GM12878 (cell line): ENCODE data around the gene HMGN4. TPM values are rescaled to one million over a fixed set of nuclear protein-coding genes. Genes with fewer than 3 reads are reported as not detected.
A peak's percentile ranks its signal among the peaks of the same experiment; 100 is the strongest.

Experiments used
- ASH2L ChIP-seq: fragments of 300-600, 200-600 bp; sonication (generic); IDR thresholded peaks from 2 replicates; pipeline ENCODE4 v1.6.1; 2017; ENCODE audit warnings: low read depth, mild to moderate bottlenecking, borderline replicate concordance
- BCLAF1 ChIP-seq: fragments of 450-650 bp; IDR thresholded peaks from 2 replicates; pipeline ENCODE4 v1.6.1; 2017; ENCODE audit warnings: antibody characterized with exemption, mild to moderate bottlenecking, moderate library complexity
- CREB1 ChIP-seq: IDR thresholded peaks from 2 replicates; pipeline ENCODE4 v1.6.1; 2012; ENCODE audit warnings: low read depth, mild to moderate bottlenecking, inconsistent platforms
- HCFC1 ChIP-seq: fragments of 150-350 bp; IDR thresholded peaks from 2 replicates; pipeline ENCODE4 v1.6.1; 2014; ENCODE audit warnings: low read length
- HDAC2 ChIP-seq: fragments of 200-600 bp; sonication (generic); IDR thresholded peaks from 2 replicates; pipeline ENCODE4 v1.6.1; 2017
- IKZF2 ChIP-seq, 2 experiments: fragments of 450-650 bp; IDR thresholded peaks; 2 replicates each; pipeline ENCODE4 v1.6.1; 2017; ENCODE audit warnings: mild to moderate bottlenecking in 2 of 2, moderate library complexity in 2 of 2
- JUNB ChIP-seq: IDR thresholded peaks from 2 replicates; pipeline ENCODE4 v1.6.1; 2016; ENCODE audit warnings: antibody characterized with exemption, mild to moderate bottlenecking
- NR2C2 ChIP-seq: IDR thresholded peaks from 2 replicates; pipeline ENCODE4 v1.6.1; 2011; ENCODE audit warnings: borderline replicate concordance, low read depth; ENCODE audit not compliant: control insufficient read depth, insufficient read length
- PAX8 ChIP-seq: fragments of 450-650 bp; IDR thresholded peaks from 2 replicates; pipeline ENCODE4 v1.6.1; 2017; ENCODE audit warnings: mild to moderate bottlenecking, moderate library complexity
- PKNOX1 ChIP-seq: fragments of 450-650 bp; IDR thresholded peaks from 2 replicates; pipeline ENCODE4 v1.6.1; 2016; ENCODE audit warnings: mild to moderate bottlenecking
- POLR2A ChIP-seq: IDR thresholded peaks from 2 replicates; pipeline ENCODE4 v1.6.1; 2011; ENCODE audit warnings: low read depth, mild to moderate bottlenecking, low read length
- RAD21 ChIP-seq: IDR thresholded peaks from 2 replicates; pipeline ENCODE4 v1.6.1; 2011; ENCODE audit warnings: mild to moderate bottlenecking, low read depth, low read length, moderate library complexity; ENCODE audit not compliant: insufficient read depth
- RELA ChIP-seq: fragments of 450-650 bp; IDR thresholded peaks from 2 replicates; pipeline ENCODE4 v1.8.0; 2014; ENCODE audit warnings: borderline replicate concordance; ENCODE audit not compliant: partially characterized antibody
- STAT1 ChIP-seq: fragments of 450-650 bp; conservative IDR thresholded peaks from 2 replicates; pipeline ENCODE4 v1.6.1; 2014; ENCODE audit warnings: antibody characterized with exemption, mild to moderate bottlenecking
- SUZ12 ChIP-seq: fragments of 200-600 bp; sonication (generic); IDR thresholded peaks from one replicate; pipeline ENCODE4 v1.6.1; 2018; ENCODE audit warnings: antibody characterized with exemption, mild to moderate bottlenecking; ENCODE audit not compliant: unreplicated experiment
- TARDBP ChIP-seq: IDR thresholded peaks from 2 replicates; pipeline ENCODE4 v1.6.1; 2016; ENCODE audit warnings: borderline replicate concordance
- YBX1 ChIP-seq: fragments of 450-650 bp; IDR thresholded peaks from 2 replicates; pipeline ENCODE4 v1.6.1; 2016; ENCODE audit warnings: antibody characterized with exemption
- ZNF384 ChIP-seq: IDR thresholded peaks from 2 replicates; pipeline ENCODE4 v1.6.1; 2012; ENCODE audit warnings: low read depth, mild to moderate bottlenecking, low read length, improper control_type of control experiment, borderline replicate concordance
- ZZZ3 ChIP-seq: IDR thresholded peaks from 2 replicates; pipeline ENCODE4 v1.6.1; 2011; ENCODE audit warnings: low read depth; ENCODE audit not compliant: control insufficient read depth, insufficient read length
- polyA plus RNA-seq, 11 experiments: library from polyadenylated mRNA; depleted of rRNA in 4 of 11; unstranded in 6 of 11; stranded (reverse) in 5 of 11; fragments of >200 nt; fragmentation: Nextera tagmentation in 4 of 11; fragmentation: Illumina TruSeq in 1 of 11; extraction: Ambion mirVana in 4 of 11; extraction: Trizol in 1 of 11; gene quantifications; 1 replicate in 1 of 11; 2 replicates in 10 of 11; pipeline versions ENCODE4 v1.2.1 to v1.2.3, GENCODE V29; 2011 to 2016; ENCODE audit warnings: inconsistent platforms in 2 of 11, missing spikeins in 2 of 11, low read depth in 1 of 11
- total RNA-seq, 4 experiments: library from RNA; depleted of rRNA in 3 of 4; stranded (reverse); fragments of >200 nt in 3 of 4; fragmentation: Illumina TruSeq in 1 of 4; extraction: Trizol in 1 of 4; gene quantifications; 2 replicates each; pipeline versions ENCODE4 v1.2.1 to v1.2.3, GENCODE V29; 2013 to 2021
- TF ChIP-seq, protein P1 (sequence below): IDR thresholded peaks from 2 replicates; pipeline ENCODE4 v1.6.1; 2012; ENCODE audit warnings: improper control_type of control experiment, low read depth, low read length; ENCODE audit not compliant: insufficient replicate concordance
- TF ChIP-seq, protein P2 (sequence below): fragments of 450-650 bp; IDR thresholded peaks from 2 replicates; pipeline ENCODE4 v1.6.1; 2016; ENCODE audit warnings: mild to moderate bottlenecking

The HMGN4 gene
- total and polyA plus RNA-seq, 10 of the 15 experiments (the other 5 are each of a cell fraction or from before 2014, with no cell fraction given), result 26.7 to 99.1 (median 76.7) TPM

- TF ChIP-seq CREB1, result no peak; the same call in 1 of the 2 replicates
- no peak for TF ChIP-seq ZNF384
- TF ChIP-seq ASH2L, result 0 out of 2 replicates have a peak, but pooled peaks have one; percentile 13
- TF ChIP-seq PAX8, result 0 out of 2 replicates have a peak, but pooled peaks have one; percentile 25
- TF ChIP-seq IKZF2 (IDR thresholded peaks at IDR 0.05), result peak in 1 of 2 experiments; percentile 62
- TF ChIP-seq TARDBP, result peak; percentile 96
- no peak for TF ChIP-seq HCFC1
- TF ChIP-seq RELA, result peak; percentile 81
- TF ChIP-seq, protein P1, sequence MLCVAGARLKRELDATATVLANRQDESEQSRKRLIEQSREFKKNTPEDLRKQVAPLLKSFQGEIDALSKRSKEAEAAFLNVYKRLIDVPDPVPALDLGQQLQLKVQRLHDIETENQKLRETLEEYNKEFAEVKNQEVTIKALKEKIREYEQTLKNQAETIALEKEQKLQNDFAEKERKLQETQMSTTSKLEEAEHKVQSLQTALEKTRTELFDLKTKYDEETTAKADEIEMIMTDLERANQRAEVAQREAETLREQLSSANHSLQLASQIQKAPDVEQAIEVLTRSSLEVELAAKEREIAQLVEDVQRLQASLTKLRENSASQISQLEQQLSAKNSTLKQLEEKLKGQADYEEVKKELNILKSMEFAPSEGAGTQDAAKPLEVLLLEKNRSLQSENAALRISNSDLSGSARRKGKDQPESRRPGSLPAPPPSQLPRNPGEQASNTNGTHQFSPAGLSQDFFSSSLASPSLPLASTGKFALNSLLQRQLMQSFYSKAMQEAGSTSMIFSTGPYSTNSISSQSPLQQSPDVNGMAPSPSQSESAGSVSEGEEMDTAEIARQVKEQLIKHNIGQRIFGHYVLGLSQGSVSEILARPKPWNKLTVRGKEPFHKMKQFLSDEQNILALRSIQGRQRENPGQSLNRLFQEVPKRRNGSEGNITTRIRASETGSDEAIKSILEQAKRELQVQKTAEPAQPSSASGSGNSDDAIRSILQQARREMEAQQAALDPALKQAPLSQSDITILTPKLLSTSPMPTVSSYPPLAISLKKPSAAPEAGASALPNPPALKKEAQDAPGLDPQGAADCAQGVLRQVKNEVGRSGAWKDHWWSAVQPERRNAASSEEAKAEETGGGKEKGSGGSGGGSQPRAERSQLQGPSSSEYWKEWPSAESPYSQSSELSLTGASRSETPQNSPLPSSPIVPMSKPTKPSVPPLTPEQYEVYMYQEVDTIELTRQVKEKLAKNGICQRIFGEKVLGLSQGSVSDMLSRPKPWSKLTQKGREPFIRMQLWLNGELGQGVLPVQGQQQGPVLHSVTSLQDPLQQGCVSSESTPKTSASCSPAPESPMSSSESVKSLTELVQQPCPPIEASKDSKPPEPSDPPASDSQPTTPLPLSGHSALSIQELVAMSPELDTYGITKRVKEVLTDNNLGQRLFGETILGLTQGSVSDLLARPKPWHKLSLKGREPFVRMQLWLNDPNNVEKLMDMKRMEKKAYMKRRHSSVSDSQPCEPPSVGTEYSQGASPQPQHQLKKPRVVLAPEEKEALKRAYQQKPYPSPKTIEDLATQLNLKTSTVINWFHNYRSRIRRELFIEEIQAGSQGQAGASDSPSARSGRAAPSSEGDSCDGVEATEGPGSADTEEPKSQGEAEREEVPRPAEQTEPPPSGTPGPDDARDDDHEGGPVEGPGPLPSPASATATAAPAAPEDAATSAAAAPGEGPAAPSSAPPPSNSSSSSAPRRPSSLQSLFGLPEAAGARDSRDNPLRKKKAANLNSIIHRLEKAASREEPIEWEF, result no peak
- TF ChIP-seq ZZZ3, result no peak
- TF ChIP-seq SUZ12, result no peak
- TF ChIP-seq, protein P2, sequence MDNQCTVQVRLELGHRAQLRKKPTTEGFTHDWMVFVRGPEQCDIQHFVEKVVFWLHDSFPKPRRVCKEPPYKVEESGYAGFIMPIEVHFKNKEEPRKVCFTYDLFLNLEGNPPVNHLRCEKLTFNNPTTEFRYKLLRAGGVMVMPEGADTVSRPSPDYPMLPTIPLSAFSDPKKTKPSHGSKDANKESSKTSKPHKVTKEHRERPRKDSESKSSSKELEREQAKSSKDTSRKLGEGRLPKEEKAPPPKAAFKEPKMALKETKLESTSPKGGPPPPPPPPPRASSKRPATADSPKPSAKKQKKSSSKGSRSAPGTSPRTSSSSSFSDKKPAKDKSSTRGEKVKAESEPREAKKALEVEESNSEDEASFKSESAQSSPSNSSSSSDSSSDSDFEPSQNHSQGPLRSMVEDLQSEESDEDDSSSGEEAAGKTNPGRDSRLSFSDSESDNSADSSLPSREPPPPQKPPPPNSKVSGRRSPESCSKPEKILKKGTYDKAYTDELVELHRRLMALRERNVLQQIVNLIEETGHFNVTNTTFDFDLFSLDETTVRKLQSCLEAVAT, result no peak
- TF ChIP-seq RAD21, result no peak
- no peak for TF ChIP-seq YBX1
- no peak; the same call in 1 of the 2 replicates for TF ChIP-seq JUNB
- TF ChIP-seq HDAC2, result no peak
- TF ChIP-seq POLR2A, result no peak
- no peak for TF ChIP-seq NR2C2
- no peak for TF ChIP-seq BCLAF1
- 0 out of 2 replicates have a peak, but pooled peaks have one; percentile 5 for TF ChIP-seq PKNOX1
- no peak for TF ChIP-seq STAT1
Observed at GRCh38 chr6:26553635-26554446, 15.7 kb downstream of the HMGN4 start (continued).
